GM19467 (cell line): Measurements from ENCODE around the gene REX1BD.
"Not testable (repeated sequence)": the region's sequence is repeated elsewhere in the genome, so short reads cannot be mapped to it uniquely, and the experiment has no call there.

Experiments
- ATAC-seq: cut with Tn5 transposase; IDR thresholded peaks from one replicate; pipeline ENCODE4 v1.9.1; 2021; ENCODE audit warnings: mild to moderate bottlenecking, moderate library complexity; ENCODE audit not compliant: unreplicated experiment

REX1BD gene

DNA sequence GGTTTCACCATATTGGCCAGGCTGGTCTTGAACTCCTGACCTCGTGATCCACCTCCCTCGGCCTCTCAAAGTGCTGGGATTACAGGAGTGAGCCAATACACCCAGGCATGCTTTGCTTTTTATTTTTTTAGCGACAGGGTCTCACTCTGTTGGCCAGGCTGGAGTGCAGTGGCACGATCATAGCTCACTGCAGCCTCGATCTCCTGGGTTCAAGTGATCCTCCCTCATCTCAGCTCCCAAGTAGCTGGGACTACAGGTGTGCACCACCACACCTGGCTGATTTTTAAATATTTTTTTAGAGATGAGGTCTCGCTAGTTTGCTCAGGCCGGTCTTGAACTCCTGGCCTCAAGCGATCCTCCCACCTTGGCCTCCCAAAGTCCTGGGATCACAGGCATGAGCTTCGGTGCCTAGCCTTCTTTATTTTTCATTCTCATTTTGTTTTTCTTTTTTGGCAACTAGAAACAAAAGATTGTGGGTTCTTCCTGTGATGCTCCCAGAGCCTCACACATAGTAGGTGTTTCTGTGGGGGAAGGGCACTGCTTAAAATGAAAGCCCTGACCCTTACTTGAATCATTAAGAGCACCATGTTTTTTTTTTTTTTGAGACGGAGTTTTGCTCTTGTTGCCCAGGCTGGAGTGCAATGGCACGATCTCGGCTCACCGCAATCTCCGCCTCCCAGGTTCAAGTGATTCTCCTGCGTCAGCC, 12.2 kb downstream of the REX1BD start:
- not testable (repeated sequence) for ATAC-seq

DNA sequence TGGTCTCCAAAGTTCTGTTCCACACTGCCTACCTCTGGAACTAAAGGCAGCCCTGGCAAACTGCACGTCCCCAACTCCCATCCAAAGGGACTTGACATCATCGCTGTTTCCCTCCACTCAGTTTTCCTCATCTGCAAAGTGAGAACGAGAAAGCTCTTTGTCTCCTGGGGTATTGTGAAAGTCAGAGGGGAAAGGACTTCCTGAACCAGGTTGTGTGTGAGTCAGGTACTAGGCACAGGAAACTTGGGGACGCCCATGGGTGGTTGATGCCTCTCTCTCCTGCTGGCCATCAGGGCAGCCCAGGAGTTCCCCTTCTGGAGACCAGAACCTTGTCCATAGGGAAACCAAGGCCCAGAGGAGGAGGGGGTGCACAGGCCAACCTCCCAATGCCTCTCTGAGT, 13.3 kb downstream of the REX1BD start:
- ATAC-seq = no peak

DNA sequence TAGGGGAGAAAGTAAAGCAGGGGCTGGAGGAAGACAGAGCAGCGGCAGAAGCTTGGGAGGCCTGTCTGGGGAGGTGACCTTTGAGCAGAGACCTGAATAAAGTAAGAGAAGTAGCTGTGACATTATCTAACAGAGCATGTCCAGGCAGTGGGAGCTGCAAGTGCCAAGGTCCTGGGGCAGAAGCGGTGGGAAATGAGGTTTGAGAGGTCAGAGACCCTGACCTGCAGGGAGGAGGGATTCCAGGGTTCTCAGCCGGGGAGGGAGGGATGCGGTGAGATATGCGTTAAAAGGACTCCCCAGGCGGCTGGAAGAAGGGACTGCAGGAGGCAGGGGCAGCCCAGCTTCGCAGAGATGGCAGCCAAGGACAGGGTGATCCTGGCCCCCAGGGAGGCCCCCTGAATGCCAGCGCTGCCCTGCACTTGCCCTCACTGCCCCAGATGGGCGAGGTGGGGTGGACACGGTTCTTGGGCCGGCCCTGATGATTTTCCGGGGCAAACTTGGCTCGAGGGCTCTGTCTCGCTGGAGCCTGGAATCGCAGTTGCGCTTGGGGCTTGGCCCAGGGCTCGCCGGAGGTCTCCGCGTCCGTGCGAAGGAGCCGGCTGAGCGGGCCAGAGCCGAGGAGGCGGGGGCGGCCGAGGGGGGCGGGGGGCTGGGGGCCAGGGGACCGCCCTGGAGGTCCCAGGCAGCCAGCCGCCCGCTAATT, 14.8 kb downstream of the REX1BD start:
- no peak for ATAC-seq

- no peak for ATAC-seq
Observed at GRCh38 chr19:18603958-18604819, 15.6 kb downstream of the REX1BD start.

- ATAC-seq = no peak
Observed at GRCh38 chr19:18604820-18605159, 16.2 kb downstream of the REX1BD start.

GRCh38 chr19:18605196-18605545, 16.6 kb downstream of the REX1BD start:
- ATAC-seq = no peak

DNA sequence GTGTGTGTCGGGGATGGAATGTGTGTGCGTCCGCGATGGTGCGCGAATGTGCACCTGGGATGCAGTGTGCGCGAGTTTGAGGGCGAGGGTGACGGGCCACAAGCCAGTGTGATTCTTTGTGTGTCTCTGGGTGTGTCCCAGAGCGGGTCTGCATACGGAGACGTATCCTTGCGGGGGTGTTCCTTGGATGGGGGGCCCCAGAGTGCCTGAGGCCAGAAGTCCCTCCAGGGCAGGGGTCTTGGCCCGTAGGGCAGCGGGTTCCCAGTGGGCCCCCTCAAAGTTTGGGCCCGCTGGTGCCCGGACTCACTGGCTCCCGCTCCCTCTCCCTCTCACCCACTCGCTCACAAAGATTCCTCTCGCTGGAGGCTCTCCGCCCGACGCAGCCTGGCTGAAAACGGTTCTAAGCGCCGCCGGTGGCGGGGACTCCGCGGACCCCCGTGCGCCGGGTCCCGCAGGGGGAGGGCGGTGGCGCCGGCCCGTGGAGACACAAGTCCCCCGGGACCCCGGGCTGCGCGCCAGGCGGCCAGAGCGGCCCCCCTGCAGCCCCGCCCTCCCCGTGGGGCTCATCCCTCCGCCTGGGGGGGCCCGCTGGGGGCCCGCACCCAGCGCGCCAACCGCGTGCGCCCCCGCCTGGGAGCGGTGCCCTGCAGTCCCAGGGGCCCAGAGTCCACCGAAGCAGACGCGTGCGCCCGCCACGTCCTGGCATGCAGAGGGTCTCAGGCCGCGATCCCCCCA, 17.1 kb downstream of the REX1BD start:
- ATAC-seq = no peak

DNA sequence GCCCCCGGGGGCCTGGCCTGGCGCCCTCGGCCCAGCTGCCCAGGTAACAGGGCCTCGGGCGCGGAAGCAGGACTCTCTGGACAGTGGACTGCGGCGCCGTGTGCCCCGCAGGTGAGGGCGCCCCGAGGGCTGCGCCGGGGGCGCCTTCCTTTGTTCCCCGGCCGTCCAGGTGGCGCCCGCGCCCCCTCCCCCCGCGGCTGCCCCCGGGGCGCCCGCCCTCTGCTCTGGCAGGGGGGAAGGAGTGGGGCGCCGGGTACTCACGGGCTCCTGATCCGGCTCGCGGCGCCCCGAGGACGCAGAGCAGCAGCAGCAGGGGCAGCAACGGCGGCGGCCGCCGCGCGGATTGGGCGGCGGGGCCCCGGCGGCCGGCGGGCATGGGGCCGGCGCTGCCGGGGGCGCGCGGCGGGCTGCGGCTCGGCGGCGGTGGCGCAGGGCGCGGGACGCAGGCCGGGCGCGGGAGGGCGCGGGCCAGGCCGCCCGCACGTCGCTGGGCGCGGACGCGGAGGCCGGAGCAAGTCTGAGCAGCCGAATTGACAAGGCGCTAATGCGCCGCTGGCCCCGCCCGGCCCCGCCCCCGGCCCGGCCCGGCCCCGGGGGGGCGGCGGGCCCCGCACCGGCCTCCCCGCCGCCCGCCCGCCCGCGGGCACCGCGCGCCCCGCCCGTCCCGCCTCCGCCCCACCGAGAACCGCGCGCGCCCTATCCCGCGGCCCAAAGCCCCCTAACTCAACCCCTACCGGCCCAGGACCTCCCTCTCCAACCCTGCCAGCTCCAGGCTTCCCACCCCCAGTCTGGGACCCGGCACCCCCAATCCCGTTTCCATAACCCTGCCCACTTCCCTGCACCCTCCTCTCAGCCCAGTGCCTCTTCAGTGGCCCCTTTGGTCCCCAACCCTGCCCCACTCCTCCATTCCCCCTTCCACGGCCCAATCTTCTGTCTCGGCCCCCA, 18.0 kb downstream of the REX1BD start, which contains the start of gene CRLF1:
CRLF1 (minus strand) TSS at position 519 of the 945 bp plus-strand sequence; CDS start at position 376, 143 bp downstream.
- ATAC-seq = no peak

- no peak for ATAC-seq
Observed at GRCh38 chr19:18607226-18608101, 18.9 kb downstream of the REX1BD start.

DNA sequence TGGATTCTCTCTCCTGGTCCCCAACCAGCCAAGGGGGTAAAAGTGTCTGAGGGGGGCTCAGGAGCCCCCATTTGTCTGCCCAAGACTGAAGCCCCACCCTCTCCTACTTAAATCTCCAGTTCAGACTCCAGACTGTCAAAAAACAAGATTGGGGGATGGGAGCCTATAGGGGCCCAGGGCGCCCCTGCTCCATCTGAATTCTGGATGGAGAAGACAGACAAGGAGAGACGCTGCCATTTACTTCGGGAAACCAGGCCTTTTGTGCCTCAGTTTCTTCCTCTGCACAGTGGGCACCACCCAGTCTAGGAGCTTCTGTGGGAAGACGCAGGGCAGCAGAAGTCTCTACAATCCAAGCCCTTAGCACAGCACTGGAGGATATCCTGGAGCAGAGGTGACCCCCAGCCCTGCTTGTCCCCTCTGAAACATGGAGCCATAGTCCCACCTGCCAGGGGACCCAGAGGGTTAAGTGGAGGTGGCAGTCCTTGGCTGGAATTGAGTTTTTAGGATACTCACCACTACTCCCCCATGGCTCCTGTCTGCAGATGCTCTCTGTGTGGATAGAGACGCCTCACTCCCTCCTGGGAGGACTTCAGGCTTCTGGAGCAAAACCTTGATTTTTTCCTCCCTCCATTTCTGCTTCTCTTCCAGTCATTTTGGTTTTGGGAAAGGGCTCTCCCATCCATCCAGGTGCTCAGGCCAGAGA, 19.7 kb downstream of the REX1BD start:
- ATAC-seq = no peak

DNA sequence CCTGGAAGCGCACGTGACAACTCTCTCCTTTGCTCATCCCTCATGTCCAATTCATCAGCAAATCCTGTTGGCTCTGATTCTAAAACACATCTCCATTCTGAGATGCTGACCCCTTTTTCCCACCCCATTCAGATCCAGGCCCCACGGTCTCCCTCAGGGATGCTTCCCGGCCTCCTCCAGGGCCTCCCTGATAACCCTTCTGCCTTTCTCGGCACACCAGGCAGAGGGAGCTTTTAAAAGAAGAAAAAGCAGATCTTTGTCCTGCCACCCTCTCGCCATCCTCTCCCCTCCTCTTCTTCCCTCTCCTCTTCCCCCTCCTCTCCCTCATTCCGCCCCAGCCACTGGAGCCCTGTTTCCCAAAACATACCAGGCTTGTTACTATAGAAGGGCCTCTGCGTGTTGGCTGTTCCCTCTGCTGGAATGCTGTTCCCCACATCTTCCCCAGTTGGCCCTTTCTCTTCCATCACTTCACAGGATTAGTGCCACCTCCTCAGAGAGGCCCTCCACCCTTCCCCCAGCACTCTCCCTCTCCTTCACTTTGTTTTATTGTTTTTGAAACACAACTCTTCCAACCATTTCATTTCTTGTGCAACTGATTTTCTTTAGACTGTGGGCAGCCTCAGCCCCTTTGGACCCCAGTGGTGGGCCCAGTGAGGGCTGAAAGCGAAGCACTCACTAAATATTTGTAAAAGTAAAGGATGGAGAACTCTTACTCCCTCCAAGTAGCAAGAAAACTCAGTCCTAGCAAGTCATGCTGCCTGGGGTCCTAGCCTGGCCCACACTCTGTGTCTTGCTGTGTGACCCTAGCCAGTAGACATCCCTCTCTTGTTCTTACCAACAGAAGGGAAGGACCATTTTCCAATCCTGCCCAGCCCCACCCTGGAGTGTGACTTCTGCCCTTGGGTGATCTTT, 20.5 kb downstream of the REX1BD start:
- no peak for ATAC-seq

DNA sequence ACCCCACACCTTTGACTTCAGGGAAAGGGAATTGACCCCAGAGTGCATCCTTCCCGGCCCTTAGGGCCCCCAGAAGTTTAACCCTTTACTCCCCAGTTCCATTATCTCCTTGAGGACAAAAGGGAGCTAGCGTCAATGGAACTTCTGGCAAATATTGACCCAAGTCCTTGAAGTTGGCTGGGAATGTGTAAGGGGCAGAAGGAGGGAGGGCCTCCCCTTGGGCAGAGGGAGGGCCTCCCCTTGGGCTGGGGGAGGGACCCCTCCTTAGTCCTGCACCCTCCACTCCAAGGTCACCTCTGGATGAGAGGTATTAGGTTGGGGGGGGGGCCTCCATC, 21.1 kb downstream of the REX1BD start:
- ATAC-seq = no peak

GRCh38 chr19:18610245-18610555, 21.6 kb downstream of the REX1BD start:
- ATAC-seq = no peak

DNA sequence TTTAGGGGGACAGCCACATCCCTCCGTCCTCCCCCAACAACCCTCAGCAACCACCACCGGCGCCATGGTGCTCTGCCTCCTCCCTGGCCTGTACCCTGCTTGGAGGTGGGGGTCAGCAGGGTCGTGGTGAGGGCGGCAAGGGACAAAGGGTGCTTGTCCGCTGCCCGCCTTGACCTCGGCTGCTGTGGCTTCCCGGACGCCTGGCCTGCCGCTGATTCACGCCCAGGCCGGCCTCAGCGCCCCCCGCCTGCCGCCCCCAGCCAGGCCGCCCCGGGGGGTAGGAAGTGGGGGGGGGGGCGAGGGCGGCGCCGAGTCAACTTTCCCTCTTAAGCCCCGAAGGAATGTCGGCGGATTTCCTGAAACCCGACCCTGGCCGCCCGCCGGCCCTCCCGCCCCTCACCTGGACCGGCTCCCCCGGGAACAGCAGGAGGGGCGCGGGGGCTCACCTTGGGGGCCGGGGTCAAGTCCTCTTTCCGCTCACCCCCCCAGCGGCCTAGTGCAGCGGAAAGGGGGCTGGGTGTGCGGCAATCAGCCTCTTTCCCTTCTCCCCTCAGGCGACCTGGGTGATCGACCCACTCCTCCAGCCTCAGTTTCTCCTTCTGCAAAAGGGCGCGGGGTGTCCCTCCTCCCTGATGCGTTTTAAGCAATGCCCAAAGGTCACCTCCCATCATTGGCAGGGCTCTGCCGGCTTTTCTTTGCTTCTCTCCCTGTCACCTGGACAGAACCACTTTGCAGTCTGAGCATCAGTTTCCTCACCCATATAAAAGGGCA, 22.1 kb downstream of the REX1BD start:
- ATAC-seq = no peak

- ATAC-seq = no peak
Observed at GRCh38 chr19:18611327-18612050, 22.9 kb downstream of the REX1BD start.

DNA sequence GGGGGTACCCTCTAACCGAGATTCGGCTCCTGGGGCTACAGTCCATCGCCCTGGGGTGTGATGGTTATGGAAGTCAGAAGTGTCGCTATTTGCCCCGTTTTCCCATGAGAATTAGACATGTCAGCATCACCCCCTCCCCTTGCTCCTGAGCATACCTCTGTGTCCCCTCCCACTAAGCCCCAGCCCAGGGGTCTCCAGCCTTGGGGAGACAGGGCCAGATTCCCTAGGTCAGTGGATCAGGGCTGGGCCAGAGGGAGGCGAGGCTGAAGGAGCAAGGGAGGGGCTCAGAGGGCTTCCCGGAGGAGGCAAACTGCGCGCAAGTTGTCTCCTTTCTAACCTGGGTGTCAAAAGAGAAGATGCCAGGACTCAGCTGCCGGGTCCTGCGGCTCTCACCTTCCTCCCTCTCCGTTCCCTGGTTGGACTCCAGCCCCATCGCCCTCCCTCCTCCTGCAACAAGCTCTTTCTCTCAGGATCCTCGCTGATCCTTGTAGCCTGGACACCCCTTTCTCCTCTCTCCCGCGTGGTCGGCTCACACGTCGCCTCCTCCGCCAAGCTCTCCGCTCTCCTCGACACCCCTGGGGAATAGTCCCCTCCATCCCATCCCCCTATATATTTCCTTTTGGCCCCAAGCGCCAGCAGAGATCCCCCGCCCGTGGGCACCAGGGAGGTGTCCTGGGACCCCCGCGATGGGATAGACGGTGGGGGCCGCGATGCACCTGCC, 23.6 kb downstream of the REX1BD start:
- no peak for ATAC-seq
